Heart right ventricle (tissue), 16 donors: ENCODE measurements around the gene GTF2H1. TPM values are rescaled to one million over a fixed set of nuclear protein-coding genes. Genes with fewer than 3 reads are reported as not detected.
"Not testable (repeated sequence)": the region's sequence is repeated elsewhere in the genome, so short reads cannot be mapped to it uniquely, and the experiment has no call there.

Experiments
- ATAC-seq, 8 donors: fragments of 200-7000 bp; cut with Tn5 transposase; one replicate each; pipeline ENCODE4 v1.9.1; 2020; ENCODE audit warnings: mild to moderate bottlenecking in 8 of 8, moderate library complexity in 8 of 8, moderate number of reproducible peaks in 1 of 8
- DNase-seq, 2 donors: peaks; one replicate each; pipeline ENCODE4 v3.0.0-alpha.2; 2020
- H3K27ac ChIP-seq, 10 donors: fragments of 200-600 bp; sonication (generic) in 2 of 10; one replicate each; pipeline versions ENCODE4 v1.5.0 to v1.8.0; 2020 to 2022; ENCODE audit warnings: mild to moderate bottlenecking in 3 of 10
- H3K27me3 ChIP-seq, 7 donors: fragments of 200-600 bp; one replicate each; pipeline ENCODE4 v1.8.0; 2021 to 2022; ENCODE audit warnings: mild to moderate bottlenecking in 2 of 7
- H3K36me3 ChIP-seq, 9 donors: fragments of 200-600 bp; sonication (generic) in 1 of 9; one replicate each; pipeline versions ENCODE4 v1.5.0 to v1.8.0; 2020 to 2022; ENCODE audit warnings: mild to moderate bottlenecking in 2 of 9
- H3K4me1 ChIP-seq, 9 donors: fragments of 200-600 bp; sonication (generic) in 1 of 9; one replicate each; pipeline versions ENCODE4 v1.5.0 to v1.8.0; 2020 to 2022; ENCODE audit warnings: mild to moderate bottlenecking in 4 of 9
- H3K4me3 ChIP-seq, 10 donors: fragments of 200-600 bp; sonication (generic) in 2 of 10; one replicate each; pipeline versions ENCODE4 v1.5.0 to v1.8.0; 2020 to 2022; ENCODE audit warnings: mild to moderate bottlenecking in 7 of 10, moderate library complexity in 2 of 10
- H3K9me3 ChIP-seq, 11 donors: fragments of 200-600 bp in 10 of 11; sonication (generic) in 2 of 11; one replicate each; pipeline versions ENCODE4 v1.5.0 to v1.8.0; 2013 to 2022; ENCODE audit warnings: mild to moderate bottlenecking in 2 of 11, control low read depth in 1 of 11, moderate library complexity in 1 of 11
- CTCF ChIP-seq, 9 donors: fragments of 200-600 bp; sonication (generic) in 2 of 9; IDR thresholded peaks; one replicate each; pipeline versions ENCODE4 v1.5.0 to v1.8.0; 2021 to 2022; ENCODE audit warnings: antibody characterized with exemption in 9 of 9, mild to moderate bottlenecking in 5 of 9, moderate library complexity in 1 of 9
- WGBS, 2 donors: extraction: QIAGEN DNeasy Blood & Tissue Kit; methylation state at CpG; one replicate each; pipeline ENCODE4 v1.1.7; 2013; ENCODE audit warnings: inconsistent platforms in 1 of 2; 5-methylcytosine and 5-hydroxymethylcytosine counted together
- intact Hi-C, 10 donors: fragments of 100-400 bp; cut with DNase I; formaldehyde crosslinking; loops; one replicate each; pipeline versions ENCODE4 v1.11.1 to v1.14.2; 2022
- polyA plus RNA-seq, 2 donors: library from polyadenylated mRNA; stranded (reverse); fragments of 200-250 nt; gene quantifications; one replicate each; pipeline ENCODE4 v1.2.3, GENCODE V29; 2013
- total RNA-seq, 10 donors: library from RNA; stranded (reverse); fragmentation: NEBNext Ultra II Directional in 3 of 10; extraction: Animal tissue kit (Norgen Biotek cat#: 25700) in 3 of 10; gene quantifications; one replicate each; pipeline versions ENCODE4 v1.2.1 to v1.2.4, GENCODE V29; 2021 to 2023
- donor health status: Arrhythmogenic right ventricular cardiomyopathy.
- donor health status: ischemic (EF 13 %, LVEDD 7.1; RV severe dilation, severe dysfunction).
- donor health status: healthy with polysubstance abuse.
- donor health status: DM: no; HTN: yes; CAD: no.
- donor health status: DM: no; HTN: no; CAD: no.
- donor health status: ischemic (EF 25% LVEDD 6.9; RV normal size, moderate dysfunction).
- donor health status: ischemic (EF 25% LVEDD 5.7; RV mildly dilated, moderate dysfunction).
- donor health status: healthy.
- donor health status: DM: yes; HTN: yes; CAD: no.
- donor health status: Ischemic cardiomyopathy.
- donor health status: ischemic (EF 35%, LVEDD 5.7; RV mildly dilated, moderate dysfunction).
- donor health status: nonischemic (EF 11% LVEDD 7.7; RV severe dilation, severe dysfunction).
- donor health status: DM: yes; HTN: yes; CAD: no.
- donor health status: PGD.
- donor health status: ischemic (EF 29% LVEDD 5.4; RV normal size, mild dysfunction).
- donor health status: nonischemic (EF 23%, LVEDD 6.1; RV moderate dilation, normal function).

Gene GTF2H1
- total and polyA plus RNA-seq, 12 donors, result 14.9 to 27.9 (median 24.3) TPM

DNA sequence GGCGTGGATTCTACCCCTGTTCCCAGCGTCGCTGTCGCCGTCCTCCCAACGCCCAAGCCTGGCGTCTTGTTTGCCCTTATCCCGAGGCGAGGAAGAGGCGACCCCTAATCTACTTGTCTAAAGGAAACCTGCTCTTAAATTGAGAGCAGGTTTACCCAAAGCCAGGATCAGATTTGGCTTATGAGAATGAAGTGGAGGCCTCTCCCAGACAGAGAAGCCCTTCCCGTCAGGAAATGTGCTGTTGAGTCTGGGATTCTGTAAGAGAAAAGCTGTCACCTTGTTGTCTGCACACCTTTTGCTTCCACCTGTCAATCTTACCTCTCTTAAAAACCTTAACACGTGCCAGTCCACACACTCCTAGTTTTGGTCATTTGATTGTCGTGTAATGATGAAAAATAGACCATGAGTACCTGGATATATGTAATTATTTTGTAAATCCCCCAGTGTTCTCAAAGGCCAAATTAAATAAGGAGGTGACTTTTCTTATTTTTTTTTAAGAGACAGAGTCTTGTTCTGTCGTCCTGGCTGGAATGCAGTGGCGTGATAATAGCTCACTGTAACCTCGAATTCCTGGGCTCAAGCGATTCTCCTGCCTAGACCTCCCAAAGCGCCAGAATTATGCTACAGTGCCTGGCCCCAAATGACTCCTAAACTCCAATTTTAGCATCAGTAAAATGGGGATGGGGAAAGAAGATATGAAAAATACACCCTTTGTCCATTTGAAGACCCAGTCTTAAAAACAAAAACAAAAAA lies 627 bp downstream of the GTF2H1 start:
- H3K27ac ChIP-seq, result peak overlapping the region in 9 of 10 donors; percentile 93 to 99 (median 96)
- no peaks in the 10 kb centered on the region for H3K27me3 ChIP-seq
- intact Hi-C loops, result loop anchor here in 8 of 10 donors (1.0 to 10.0 kb wide), 9 partner anchors 59 to 312 kb away; partner anchors contain the start of genes LDHA (in 5 of the 8), SPTY2D1 (in 3 of the 8) and TSG101 (in 2 of the 8)
- WGBS, 2 donors, result 10 to 11% methylated on average over 18 of the region's 18 CpGs
- peaks cover 0 to 38% (median 0%) of the 10 kb centered on the region in 9 donors for H3K36me3 ChIP-seq
- no peak for TF ChIP-seq CTCF (IDR thresholded peaks at IDR 0.05)
- peaks cover 0 to 67% (median 47%) of the 10 kb centered on the region in 9 donors for H3K4me1 ChIP-seq
- peak overlapping the region; percentile 70 to 93 (median 84) for H3K4me3 ChIP-seq
- H3K9me3 ChIP-seq, result no peaks in the 10 kb centered on the region
- ATAC-seq, result peak in 1 of 8 donors; percentile 15
- DNase-seq, result no peak

DNA sequence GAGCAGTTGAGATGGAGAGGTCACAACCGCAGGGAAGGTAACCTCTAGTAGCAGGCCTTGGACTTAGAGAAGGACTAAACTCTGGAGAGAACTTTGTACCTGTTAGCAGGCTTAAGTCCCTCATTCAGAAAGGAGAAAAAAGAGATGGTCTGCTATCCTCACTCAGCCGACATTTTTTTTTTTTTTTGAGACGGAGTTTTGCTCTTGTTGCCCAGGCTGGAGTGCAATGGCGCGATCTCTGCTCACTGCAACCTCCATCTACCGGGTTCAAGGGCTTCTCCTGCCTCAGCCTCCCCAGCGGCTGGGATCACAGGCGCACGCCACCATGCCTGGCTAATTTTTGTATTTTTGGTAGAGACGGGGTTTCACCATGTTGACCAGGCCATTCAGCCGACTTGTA lies 1.5 kb downstream of the GTF2H1 start:
- Histone ChIP-seq H3K27ac (peak overlapping the region in 1 of 10 donors; percentile 96), H3K4me1 (peaks cover 0 to 68% (median 48%) of the 10 kb centered on the region in 9 donors), H3K4me3 (peak overlapping the region in 6 of 10 donors; percentile 1 to 93 (median 80)), H3K36me3 (peaks cover 0 to 42% (median 4%) of the 10 kb centered on the region in 9 donors)
- not testable (repeated sequence) for DNase-seq, H3K27me3 ChIP-seq, H3K9me3 ChIP-seq, ATAC-seq
- intact Hi-C loops, result loop anchor here in 8 of 10 donors (2.0 to 10.0 kb wide), 8 partner anchors 58 to 311 kb away; partner anchors contain the start of genes LDHA (in 5 of the 8), SPTY2D1 (in 3 of the 8) and TSG101 (in 2 of the 8)
- WGBS, 2 donors, result 91 to 95% methylated on average over 11 of the region's 11 CpGs

DNA sequence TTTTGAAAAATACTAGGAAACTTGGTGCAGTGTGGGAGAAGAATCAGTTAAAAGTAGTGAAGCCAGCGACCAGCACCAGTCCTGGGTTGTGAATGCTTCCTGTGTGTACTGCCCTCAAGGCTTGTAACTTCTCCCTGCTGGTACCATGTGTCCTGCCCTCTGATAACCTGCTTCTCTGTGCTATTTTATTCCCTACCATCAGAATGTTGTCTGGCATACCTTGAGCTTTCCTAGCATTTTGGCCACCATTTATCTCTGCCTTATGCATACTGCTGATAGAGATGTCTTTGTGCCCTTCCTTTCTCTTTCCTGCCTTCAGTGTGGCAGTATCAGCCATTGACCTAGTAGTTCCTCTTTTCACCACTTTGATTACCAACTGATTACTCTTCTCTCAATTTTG lies 2.0 kb downstream of the GTF2H1 start:
- H3K27me3 ChIP-seq, result no peaks in the 10 kb centered on the region
- intact Hi-C loops, result loop anchor here in 7 of 10 donors (5.0 to 10.0 kb wide), 7 partner anchors 58 to 310 kb away; partner anchors contain the start of genes SPTY2D1 (in 3 of the 7), TSG101 (in 2 of the 7) and LDHA (in 1 of the 7)
- no peak for TF ChIP-seq CTCF (IDR thresholded peaks at IDR 0.05)
- H3K4me3 ChIP-seq, result peak overlapping the region in 5 of 10 donors; percentile 1 to 87 (median 8)
- peaks cover 0 to 47% (median 8%) of the 10 kb centered on the region in 9 donors for H3K36me3 ChIP-seq
- DNase-seq (no peak), ATAC-seq (no peak)
- H3K9me3 ChIP-seq, result no peaks in the 10 kb centered on the region
- 53 to 65% methylated on average over 1 of the region's 1 CpG for WGBS, 2 donors
- H3K27ac ChIP-seq, result peak overlapping the region in 1 of 10 donors; percentile 96
- H3K4me1 ChIP-seq, result peaks cover 0 to 71% (median 53%) of the 10 kb centered on the region in 9 donors

- no peaks in the 10 kb centered on the region for H3K27me3 ChIP-seq
- no peak overlapping the region for H3K27ac ChIP-seq
- WGBS, 2 donors, result 71 to 75% methylated on average over 5 of the region's 5 CpGs
- DNase-seq, result no peak
- no peak overlapping the region for H3K4me3 ChIP-seq
- no peak for ATAC-seq
- peaks cover 0 to 47% (median 23%) of the 10 kb centered on the region in 9 donors for H3K4me1 ChIP-seq
- no peaks in the 10 kb centered on the region for H3K9me3 ChIP-seq
- no peak for TF ChIP-seq CTCF (IDR thresholded peaks at IDR 0.05)
- H3K36me3 ChIP-seq, result peaks cover 0 to 86% (median 19%) of the 10 kb centered on the region in 9 donors
- intact Hi-C loops, result loop anchor here in 2 of 10 donors (10.0 kb wide), 2 partner anchors 65 to 305 kb away; partner anchors contain the start of genes LDHA (in 1 of the 2) and SPTY2D1 (in 1 of the 2)
Observed at GRCh38 chr11:18329196-18329870, 7.0 kb downstream of the GTF2H1 start.
